ENCODE results near the gene MRGPRD. TPM values are rescaled to one million over a fixed set of nuclear protein-coding genes. Genes with fewer than 3 reads are reported as not detected.
A peak's percentile ranks its signal among the peaks of the same experiment; 100 is the strongest.

Gene MRGPRD
- total RNA-seq: not detected in 2 replicates

GRCh38 chr11:68980776-68981065 lies at the start of gene MRGPRD:
Gene MRGPRD (minus strand): TSS chr11:68980986. CDS start chr11:68980986, 0 bp downstream.
- peaks cover 26% of the 10 kb centered on the region for H3K27me3 ChIP-seq (ENCODE audit: insufficient read depth, low read length)
- H3K27ac ChIP-seq (ENCODE audit: low read depth, low read length): no peak within 1 kb of the TSS
- no peak within 1 kb of the TSS for H3K4me2 ChIP-seq (ENCODE audit: insufficient read depth, low read length)
- H3K9me3 ChIP-seq (ENCODE audit: low read depth, low read length): no peaks in the 10 kb centered on the region
- no peak for DNase-seq (ENCODE audit: insufficient read length, low spot score, missing footprints)
- no peaks in the 10 kb centered on the region for H4K20me1 ChIP-seq (ENCODE audit: insufficient read depth, low read length)
- no peak for TF ChIP-seq CTCF (IDR thresholded peaks at IDR 0.05; ENCODE audit: extremely low read depth, low read depth, low read length)
- no peak within 1 kb of the TSS for H2AFZ ChIP-seq (ENCODE audit: low read length)
- no peaks in the 10 kb centered on the region for H3K79me2 ChIP-seq (ENCODE audit: insufficient read depth, low read length)
- no peak within 1 kb of the TSS for H3K4me3 ChIP-seq (ENCODE audit: insufficient read depth, low read length)
- H3K36me3 ChIP-seq (ENCODE audit: insufficient read depth, low read length): no peaks in the 10 kb centered on the region
- no peaks in the 10 kb centered on the region for H3K4me1 ChIP-seq (ENCODE audit: insufficient read depth, low read length)

GRCh38 chr11:69030301-69030700 lies 49.5 kb upstream of the MRGPRD start:
- DNase-seq (ENCODE audit: insufficient read length, low spot score, missing footprints): peak; percentile 38
- H3K27me3 ChIP-seq (ENCODE audit: insufficient read depth, low read length): peaks cover 4% of the 10 kb centered on the region
- no peak overlapping the region for H3K4me3 ChIP-seq (ENCODE audit: insufficient read depth, low read length)
- H3K79me2 ChIP-seq (ENCODE audit: insufficient read depth, low read length): no peaks in the 10 kb centered on the region
- H3K4me1 ChIP-seq (ENCODE audit: insufficient read depth, low read length): no peaks in the 10 kb centered on the region
- no peak overlapping the region for H2AFZ ChIP-seq (ENCODE audit: low read length)
- no peak for TF ChIP-seq CTCF (IDR thresholded peaks at IDR 0.05; ENCODE audit: extremely low read depth, low read depth, low read length)
- H4K20me1 ChIP-seq (ENCODE audit: insufficient read depth, low read length): no peaks in the 10 kb centered on the region
- no peaks in the 10 kb centered on the region for H3K36me3 ChIP-seq (ENCODE audit: insufficient read depth, low read length)
- H3K4me2 ChIP-seq (ENCODE audit: insufficient read depth, low read length): no peak overlapping the region
- H3K27ac ChIP-seq (ENCODE audit: low read depth, low read length): no peak overlapping the region
- H3K9me3 ChIP-seq (ENCODE audit: low read depth, low read length): no peaks in the 10 kb centered on the region

- peak; percentile 87 for DNase-seq (ENCODE audit: insufficient read length, low spot score, missing footprints)
- Histone ChIP-seq H3K4me3 (ENCODE audit: insufficient read depth, low read length) (no peak overlapping the region), H4K20me1 (ENCODE audit: insufficient read depth, low read length) (no peaks in the 10 kb centered on the region), H3K36me3 (ENCODE audit: insufficient read depth, low read length) (no peaks in the 10 kb centered on the region), H3K27me3 (ENCODE audit: insufficient read depth, low read length) (peaks cover 12% of the 10 kb centered on the region), H3K27ac (ENCODE audit: low read depth, low read length) (no peak overlapping the region), H2AFZ (ENCODE audit: low read length) (no peak overlapping the region), H3K79me2 (ENCODE audit: insufficient read depth, low read length) (no peaks in the 10 kb centered on the region), H3K4me2 (ENCODE audit: insufficient read depth, low read length) (no peak overlapping the region), H3K4me1 (ENCODE audit: insufficient read depth, low read length) (no peaks in the 10 kb centered on the region), H3K9me3 (ENCODE audit: low read depth, low read length) (no peaks in the 10 kb centered on the region)
- no peak for TF ChIP-seq CTCF (IDR thresholded peaks at IDR 0.05; ENCODE audit: extremely low read depth, low read depth, low read length)
These were observed 47.1 kb upstream of the MRGPRD start for GRCh38 chr11:69027704-69028372.

- Histone ChIP-seq H3K9me3 (ENCODE audit: low read depth, low read length) (no peaks in the 10 kb centered on the region), H2AFZ (ENCODE audit: low read length) (no peak overlapping the region), H3K27ac (ENCODE audit: low read depth, low read length) (no peak overlapping the region), H3K4me1 (ENCODE audit: insufficient read depth, low read length) (peaks cover 5% of the 10 kb centered on the region), H3K79me2 (ENCODE audit: insufficient read depth, low read length) (no peaks in the 10 kb centered on the region), H3K36me3 (ENCODE audit: insufficient read depth, low read length) (no peaks in the 10 kb centered on the region), H4K20me1 (ENCODE audit: insufficient read depth, low read length) (no peaks in the 10 kb centered on the region), H3K4me2 (ENCODE audit: insufficient read depth, low read length) (no peak overlapping the region), H3K4me3 (ENCODE audit: insufficient read depth, low read length) (no peak overlapping the region), H3K27me3 (ENCODE audit: insufficient read depth, low read length) (peaks cover 9% of the 10 kb centered on the region)
- no peak for DNase-seq (ENCODE audit: insufficient read length, low spot score, missing footprints)
- no peak for TF ChIP-seq CTCF (IDR thresholded peaks at IDR 0.05; ENCODE audit: extremely low read depth, low read depth, low read length)
These were observed 43.7 kb upstream of the MRGPRD start for GRCh38 chr11:69024509-69024908.
